HK-2 (cell line): Measurements from ENCODE around the gene ANAPC2.
A peak's percentile ranks its signal among the peaks of the same experiment; 100 is the strongest.

Experiments
- DNase-seq: peaks from one replicate; pipeline ENCODE4 v3.0.0-alpha.2; 2018; ENCODE audit not compliant: unreplicated experiment

Gene ANAPC2

GRCh38 chr9:137215196-137215986 is 27.0 kb upstream of the ANAPC2 start:
- no peak for DNase-seq

GRCh38 chr9:137214620-137215019 is 26.3 kb upstream of the ANAPC2 start:
- DNase-seq = no peak

DNA sequence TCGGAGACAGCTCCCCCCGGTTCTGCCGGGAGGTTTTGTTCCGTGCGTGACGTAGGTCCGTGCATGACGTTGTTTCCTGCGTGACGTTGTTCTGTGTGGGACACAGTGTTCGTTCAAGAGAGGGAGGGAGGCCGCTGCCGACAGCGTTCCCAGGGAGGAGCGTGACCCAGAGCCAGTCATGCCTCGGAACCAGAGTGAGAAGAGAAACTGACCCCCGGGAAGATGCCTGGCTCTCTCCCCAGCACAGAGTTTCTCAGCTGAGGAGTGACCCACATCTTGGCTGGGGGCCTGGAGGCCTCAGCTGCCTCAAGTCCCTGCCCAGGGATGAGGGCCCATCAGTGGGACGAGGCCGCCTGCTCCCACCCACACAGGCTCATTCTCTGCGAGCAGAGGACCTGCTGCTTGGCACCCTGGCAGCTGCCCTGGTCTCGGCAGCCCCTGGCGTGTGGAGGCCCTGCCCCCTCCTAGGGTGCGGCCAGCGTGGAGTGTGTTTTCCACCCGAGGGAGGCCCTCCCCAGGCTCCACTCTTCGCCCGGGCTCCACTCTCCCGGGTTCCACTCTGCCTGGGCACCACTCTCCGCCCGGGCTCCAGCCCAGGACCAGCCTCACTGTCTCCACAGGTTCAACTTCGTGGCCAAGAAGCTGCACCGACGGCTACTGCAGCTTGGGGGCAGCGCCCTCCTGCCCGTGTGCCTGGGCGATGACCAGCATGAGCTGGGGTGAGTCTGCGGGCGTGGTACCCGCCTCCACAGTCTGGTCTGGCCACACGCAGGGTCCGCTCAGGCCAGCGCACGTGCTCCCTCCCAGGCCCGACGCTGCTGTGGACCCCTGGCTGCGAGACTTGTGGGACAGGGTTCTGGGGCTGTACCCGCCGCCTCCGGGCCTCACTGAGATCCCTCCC is 25.1 kb upstream of the ANAPC2 start:
- DNase-seq = no peak

GRCh38 chr9:137212520-137212919 is 24.2 kb upstream of the ANAPC2 start:
- no peak for DNase-seq

DNA sequence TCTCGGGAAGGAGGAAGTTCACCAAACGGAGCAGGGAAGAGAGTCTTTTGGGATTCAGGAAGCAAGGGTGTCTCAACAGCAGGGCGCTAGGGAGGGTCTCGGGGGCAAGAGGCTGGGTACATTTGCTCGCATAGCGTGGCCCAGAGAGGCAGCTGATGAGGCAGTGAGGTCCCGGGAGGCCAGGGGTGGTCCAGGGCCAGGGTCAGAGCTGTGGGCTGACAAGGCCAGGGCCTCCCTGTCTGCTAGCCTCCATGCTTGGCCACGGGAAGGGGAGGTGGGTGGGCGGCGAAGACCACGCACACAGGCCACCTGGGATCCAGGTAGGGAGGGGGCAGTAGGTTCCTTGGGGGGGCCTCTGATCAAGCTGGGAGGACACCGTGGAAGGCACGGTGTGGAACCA is 23.2 kb upstream of the ANAPC2 start:
- no peak for DNase-seq

DNA sequence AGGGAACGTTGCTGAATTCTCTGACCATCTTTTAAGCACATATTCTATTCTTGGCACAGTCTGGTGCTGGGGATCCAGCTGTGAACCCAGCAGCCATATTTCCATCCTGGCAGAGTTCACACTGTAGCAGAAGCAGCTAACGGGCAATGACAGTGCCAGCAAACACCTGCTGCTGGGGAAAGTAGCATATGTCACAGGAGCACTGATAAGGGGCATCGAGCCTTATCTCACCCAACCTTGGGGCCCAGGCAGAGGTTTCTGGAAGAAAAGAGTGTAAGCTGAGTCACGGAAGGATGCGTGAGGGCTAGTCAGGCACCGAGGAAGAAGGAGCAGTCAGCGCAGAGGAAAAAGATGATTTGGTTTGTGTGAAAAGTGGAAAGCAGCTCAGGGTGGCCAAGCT is 18.2 kb upstream of the ANAPC2 start:
- no peak for DNase-seq

- DNase-seq = peak; percentile 88
Observed at GRCh38 chr9:137205126-137206069, 17.0 kb upstream of the ANAPC2 start, which contains the start of the genes NDOR1 and TMEM203. Gene NDOR1, plus strand, starts transcription at chr9:137205700. Its CDS starts 78 bp downstream, at chr9:137205778. Gene TMEM203, minus strand, starts transcription at chr9:137205648. Its CDS starts 234 bp downstream, at chr9:137205414.

GRCh38 chr9:137204731-137205125 is 16.4 kb upstream of the ANAPC2 start:
- DNase-seq = no peak

GRCh38 chr9:137202966-137203365 is 14.6 kb upstream of the ANAPC2 start:
- DNase-seq = no peak

GRCh38 chr9:137201205-137201868 is 13.0 kb upstream of the ANAPC2 start:
- no peak for DNase-seq

GRCh38 chr9:137200311-137201204 is 12.2 kb upstream of the ANAPC2 start, which contains the start of gene TPRN:
Gene TPRN, minus strand, starts transcription at chr9:137200741. Its CDS starts 30 bp downstream, at chr9:137200711.
- DNase-seq = peak; percentile 99

DNA sequence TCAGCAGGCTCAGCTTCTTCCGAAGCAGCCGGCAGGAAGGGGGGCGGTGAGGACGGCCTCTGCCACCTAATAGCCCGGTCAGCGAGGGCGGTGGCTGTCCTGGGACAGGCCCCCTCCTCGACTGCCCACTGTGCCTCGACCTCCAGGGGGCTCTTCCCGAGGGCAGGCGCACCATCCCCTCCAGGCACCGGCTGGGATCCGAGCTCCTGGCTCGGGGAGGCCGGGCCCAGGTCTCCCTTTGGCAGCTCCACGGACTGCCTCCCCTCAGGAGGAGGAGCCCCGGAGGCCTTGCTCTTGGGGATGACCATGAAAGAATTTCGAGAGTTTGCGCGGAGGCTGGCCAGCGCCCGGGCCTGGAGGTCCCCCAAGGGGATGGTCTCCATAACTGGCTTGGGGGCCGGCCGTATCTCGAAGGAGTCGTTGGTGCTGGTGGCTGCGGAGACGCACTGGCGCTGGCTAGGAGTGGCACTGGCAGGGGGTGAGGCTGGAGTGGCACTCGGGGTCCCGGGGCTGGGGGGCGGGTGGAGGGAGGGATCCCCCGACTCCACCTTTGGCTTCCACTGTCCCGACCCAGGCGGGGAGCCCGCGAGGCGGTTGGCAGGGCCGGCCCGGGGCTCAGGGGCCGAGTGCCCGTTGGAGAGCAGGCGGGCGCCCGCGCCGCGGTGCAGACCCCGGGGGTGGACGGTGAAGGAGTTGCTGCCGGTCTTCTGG is 11.2 kb upstream of the ANAPC2 start:
- DNase-seq = peak; percentile 47

GRCh38 chr9:137198902-137199283 is 10.5 kb upstream of the ANAPC2 start:
- no peak for DNase-seq

- DNase-seq = no peak
Observed at GRCh38 chr9:137198051-137198901, 9.9 kb upstream of the ANAPC2 start.

- DNase-seq = no peak
Observed at GRCh38 chr9:137195525-137196220, 7.3 kb upstream of the ANAPC2 start.

DNA sequence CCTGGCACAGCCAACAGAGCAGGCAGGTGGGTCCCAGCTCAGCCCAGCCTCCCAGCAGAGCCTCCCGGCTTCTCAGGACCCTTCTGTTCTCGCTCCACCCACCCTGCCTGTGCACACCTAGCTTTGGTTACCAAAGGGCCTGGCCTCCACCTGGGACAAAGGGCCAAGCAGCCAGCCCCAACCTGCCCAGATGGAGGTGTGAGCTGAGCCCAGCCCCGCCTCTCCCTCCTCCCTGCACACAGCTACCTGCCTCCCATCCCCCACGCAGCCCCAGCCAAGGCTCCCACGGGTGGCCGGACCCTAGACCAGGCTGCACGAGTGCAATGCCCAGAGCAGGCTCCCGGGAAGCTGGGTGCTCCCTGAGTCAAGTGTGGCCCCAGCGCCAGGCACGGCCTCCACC is 6.5 kb upstream of the ANAPC2 start:
- no peak for DNase-seq

GRCh38 chr9:137194388-137194787 is 6.0 kb upstream of the ANAPC2 start:
- peak; percentile 40 for DNase-seq

DNA sequence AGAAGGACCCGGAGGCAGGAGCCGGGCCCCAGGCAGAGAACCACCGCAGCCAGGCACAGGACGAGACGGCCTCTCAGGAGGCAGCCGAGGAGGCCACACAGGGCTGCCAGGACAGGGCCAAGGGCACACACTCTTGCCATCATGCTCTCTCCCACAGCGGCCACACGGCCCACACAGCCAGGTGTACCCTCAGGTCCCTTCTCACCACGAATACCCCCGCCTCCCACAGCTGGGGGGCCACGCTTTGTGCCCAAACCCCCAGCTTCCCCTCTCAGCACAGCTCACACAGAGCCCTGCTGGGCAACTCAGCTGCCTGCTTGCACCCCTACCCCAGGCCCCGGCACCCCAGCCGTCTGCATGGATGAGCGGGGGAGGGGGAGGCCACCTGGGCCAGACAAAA is 5.4 kb upstream of the ANAPC2 start:
- DNase-seq = no peak
